Astrocyte of the cerebellum (primary cell): ENCODE data around the gene CLNK.
A peak's percentile ranks its signal among the peaks of the same experiment; 100 is the strongest.

Experiments
- DNase-seq: peaks from one replicate; pipeline ENCODE4 v3.0.0-alpha.2; 2011; ENCODE audit warnings: low read depth
- H3K4me3 ChIP-seq: 2 replicates; pipeline ENCODE4 v1.5.1; 2011; ENCODE audit warnings: mild to moderate bottlenecking, low read depth, low read length, moderate library complexity
- in situ Hi-C: cut with HindIII; loops from 2 replicates; pipeline ENCODE4 v1.10.0; 2017; ENCODE audit warnings: low sequenced_read_pairs
- TF ChIP-seq, protein P1 (sequence below): IDR thresholded peaks from 2 replicates; pipeline ENCODE4 v1.5.1; 2012; ENCODE audit warnings: low read length, low read depth, moderate library complexity, mild to moderate bottlenecking; ENCODE audit errors: missing control alignments

CLNK gene

DNA sequence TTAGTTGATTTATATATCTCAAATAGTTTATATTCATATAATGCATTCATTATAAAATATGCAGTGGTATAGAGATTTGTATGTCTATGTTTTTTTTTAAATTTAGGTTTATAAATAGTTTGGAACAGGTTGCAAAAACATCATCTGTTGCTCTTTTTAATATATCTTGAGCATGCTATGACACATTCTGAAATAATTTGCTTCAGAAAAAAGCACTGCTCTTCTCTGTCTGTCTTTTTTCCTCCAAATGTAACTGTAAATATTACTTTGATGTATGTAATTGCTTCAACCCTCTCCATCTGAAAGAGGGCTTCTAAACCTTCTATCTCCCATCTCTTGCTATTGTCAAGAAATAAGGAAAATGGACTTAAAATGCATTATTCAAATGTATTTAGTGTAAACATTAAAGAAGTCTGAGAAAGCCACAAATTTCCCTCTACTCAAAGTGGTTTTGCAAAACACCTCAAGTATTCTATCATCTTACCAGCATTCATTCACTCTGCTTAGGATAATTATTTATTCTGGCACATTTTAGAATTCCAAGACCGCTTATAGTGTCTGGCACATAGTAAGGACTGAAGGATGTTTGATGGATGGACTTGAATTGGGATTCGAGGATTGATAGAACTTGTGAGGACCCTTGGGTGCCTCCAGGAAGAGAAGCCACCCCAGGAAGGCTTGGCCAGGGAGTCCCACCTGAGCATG lies 87.8 kb downstream of the CLNK start:
- TF ChIP-seq, protein P1, sequence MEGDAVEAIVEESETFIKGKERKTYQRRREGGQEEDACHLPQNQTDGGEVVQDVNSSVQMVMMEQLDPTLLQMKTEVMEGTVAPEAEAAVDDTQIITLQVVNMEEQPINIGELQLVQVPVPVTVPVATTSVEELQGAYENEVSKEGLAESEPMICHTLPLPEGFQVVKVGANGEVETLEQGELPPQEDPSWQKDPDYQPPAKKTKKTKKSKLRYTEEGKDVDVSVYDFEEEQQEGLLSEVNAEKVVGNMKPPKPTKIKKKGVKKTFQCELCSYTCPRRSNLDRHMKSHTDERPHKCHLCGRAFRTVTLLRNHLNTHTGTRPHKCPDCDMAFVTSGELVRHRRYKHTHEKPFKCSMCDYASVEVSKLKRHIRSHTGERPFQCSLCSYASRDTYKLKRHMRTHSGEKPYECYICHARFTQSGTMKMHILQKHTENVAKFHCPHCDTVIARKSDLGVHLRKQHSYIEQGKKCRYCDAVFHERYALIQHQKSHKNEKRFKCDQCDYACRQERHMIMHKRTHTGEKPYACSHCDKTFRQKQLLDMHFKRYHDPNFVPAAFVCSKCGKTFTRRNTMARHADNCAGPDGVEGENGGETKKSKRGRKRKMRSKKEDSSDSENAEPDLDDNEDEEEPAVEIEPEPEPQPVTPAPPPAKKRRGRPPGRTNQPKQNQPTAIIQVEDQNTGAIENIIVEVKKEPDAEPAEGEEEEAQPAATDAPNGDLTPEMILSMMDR: no peak
- in situ Hi-C loops: no loop called here
- no peak for DNase-seq
- no peak overlapping the region for H3K4me3 ChIP-seq

DNA sequence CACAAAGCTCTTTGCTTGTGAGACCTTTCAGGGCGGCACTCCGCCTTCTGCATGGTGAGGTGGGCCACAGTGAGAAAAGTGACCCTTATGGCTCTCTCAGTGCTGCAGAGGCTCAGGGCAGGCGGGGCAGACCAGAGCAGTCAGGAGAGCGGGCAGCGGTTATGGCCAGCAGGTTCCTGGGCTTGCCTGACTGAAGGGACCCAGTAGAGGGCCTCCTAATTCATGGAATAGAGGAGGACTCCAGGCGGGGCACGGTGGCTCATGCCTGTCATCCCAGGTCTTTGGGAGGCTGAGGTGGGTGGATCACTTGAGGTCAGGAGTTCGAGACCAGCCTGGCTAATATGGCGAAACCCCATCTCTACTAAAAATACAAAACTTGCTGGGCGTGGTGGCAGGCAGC lies 91.4 kb downstream of the CLNK start:
- no peak overlapping the region for H3K4me3 ChIP-seq
- no peak for DNase-seq
- in situ Hi-C loops: no loop called here
- TF ChIP-seq, protein P1: no peak

DNA sequence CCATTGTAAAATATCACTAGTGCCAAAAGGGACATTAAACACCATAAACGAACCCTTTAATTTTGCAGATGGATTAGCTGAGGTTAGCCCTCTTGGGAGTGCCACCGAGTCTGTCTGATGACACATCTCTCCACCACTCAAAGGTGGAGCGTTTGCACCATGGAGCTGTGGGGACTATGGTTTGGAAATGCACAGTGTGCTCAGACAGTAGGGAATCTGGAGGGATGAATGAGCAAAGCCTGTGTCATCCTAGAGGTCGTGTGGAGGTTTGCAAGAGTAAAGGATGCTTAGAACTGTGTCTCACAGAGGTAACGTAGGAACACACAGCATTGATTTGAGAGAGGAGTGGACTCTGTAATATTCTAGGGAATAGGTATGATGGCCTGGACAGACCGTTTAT lies 93.7 kb downstream of the CLNK start:
- TF ChIP-seq, protein P1: peak; percentile 10
- H3K4me3 ChIP-seq: no peak overlapping the region
- in situ Hi-C loops: no loop called here
- no peak for DNase-seq

DNA sequence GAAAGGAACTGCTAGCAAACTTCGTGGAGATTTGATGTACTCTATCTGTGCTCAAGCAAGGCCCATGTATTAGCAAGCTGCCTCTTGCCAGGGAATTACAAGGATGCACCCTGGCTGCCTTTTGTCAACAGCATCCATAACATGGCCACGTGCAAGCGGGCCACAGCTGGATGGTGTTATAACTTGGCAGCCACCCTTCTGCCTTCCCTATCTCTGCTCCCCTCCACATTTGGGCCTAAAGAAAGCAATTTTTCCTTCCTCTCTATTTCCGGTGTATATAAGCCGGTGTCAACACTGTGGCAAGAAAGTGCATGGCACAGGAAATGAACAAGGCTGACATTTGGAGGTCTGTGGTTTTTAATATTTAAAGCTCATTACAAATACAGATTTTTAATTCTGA lies 94.8 kb downstream of the CLNK start:
- H3K4me3 ChIP-seq: no peak overlapping the region
- DNase-seq: no peak
- in situ Hi-C loops: no loop called here
- TF ChIP-seq, protein P1: no peak

DNA sequence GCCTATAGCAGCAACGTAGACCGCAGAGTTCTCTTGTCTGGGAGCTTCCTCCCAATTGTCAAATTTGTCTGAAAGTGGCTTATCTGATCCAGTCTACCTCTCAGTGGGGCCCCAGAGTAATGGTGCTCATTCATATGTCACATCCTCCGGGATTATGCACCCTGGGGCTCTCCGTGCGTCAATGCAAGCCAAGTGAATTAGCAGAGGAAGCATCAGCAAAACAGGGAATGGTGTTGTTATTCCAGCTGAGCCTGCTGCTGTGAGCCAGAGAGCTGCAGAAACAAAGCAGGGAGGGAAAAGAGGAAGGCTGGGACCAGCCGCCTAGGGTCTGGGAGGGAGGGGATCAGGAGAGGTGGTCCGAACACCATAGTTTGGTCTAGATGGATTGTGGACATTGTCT lies 95.2 kb downstream of the CLNK start:
- no peak overlapping the region for H3K4me3 ChIP-seq
- in situ Hi-C loops: no loop called here
- TF ChIP-seq, protein P1: no peak
- DNase-seq: no peak

DNA sequence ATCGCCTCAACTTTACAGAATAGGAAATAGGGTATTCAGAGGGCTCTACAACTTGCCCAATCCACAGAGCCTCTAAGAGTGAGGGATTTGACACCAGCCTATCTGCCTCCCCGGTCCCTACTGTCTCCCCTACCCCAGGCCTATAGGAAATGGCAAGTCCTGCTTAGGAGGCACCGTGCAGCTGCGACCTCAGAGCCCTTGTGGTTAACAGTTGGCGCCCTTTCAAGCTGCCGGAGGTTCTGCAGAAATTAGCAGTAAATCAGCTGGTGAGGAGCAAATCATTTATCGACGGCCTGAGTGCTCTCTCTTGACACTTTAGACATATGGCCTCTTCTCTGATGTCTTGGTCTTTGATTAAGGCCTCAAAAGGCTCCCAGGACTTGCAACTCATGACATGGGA lies 96.9 kb downstream of the CLNK start:
- TF ChIP-seq, protein P1: no peak
- in situ Hi-C loops: no loop called here
- no peak for DNase-seq
- no peak overlapping the region for H3K4me3 ChIP-seq
